Erythroblast (primary cell): ENCODE results near the gene DDX4.

Experiments used
- GATA1 ChIP-seq: IDR thresholded peaks from 2 replicates; pipeline ENCODE4 v1.6.1; 2011; ENCODE audit warnings: low read depth, mild to moderate bottlenecking, control low read depth, low read length, moderate library complexity
- POLR2A ChIP-seq: IDR thresholded peaks from 2 replicates; pipeline ENCODE4 v1.6.1; 2011; ENCODE audit warnings: mild to moderate bottlenecking, low read length

DNA sequence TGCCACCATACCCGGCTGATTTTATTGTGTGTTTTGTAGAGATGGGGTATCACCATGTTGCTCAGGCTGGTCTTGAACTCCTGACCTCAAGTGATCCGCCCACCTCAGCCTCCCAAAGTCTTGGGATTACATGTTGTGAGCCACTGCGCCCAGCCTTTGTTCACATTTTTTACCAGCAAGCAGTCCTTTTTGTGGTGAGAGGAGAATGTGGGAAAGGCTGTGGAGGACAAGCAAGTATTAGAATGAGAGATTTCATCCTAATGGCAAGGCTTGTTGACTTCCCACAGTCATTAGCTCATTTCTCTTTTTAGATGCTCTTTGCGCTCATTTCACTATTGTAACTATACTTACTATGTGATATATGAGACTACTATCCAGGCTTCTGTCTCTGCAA is 119.4 kb downstream of the DDX4 start:
- TF ChIP-seq POLR2A = no peak
- no peak for TF ChIP-seq GATA1
